ENCODE measurements around the gene ROCK1. TPM values are rescaled to one million over a fixed set of nuclear protein-coding genes. Genes with fewer than 3 reads are reported as not detected.

The ROCK1 gene
- total RNA-seq, 1 donor from 2014 or later, result 68.2 TPM

GRCh38 chr18:21090680-21091079 lies 20.9 kb downstream of the ROCK1 start:
- H3K4me3 Mint-ChIP-seq, result no peak overlapping the region
- no peaks in the 10 kb centered on the region for H3K27me3 Mint-ChIP-seq
- POLR2A ChIA-PET, result no interaction called here
- peaks cover 25% of the 10 kb centered on the region for H3K36me3 Mint-ChIP-seq (ENCODE audit: low read depth)
- DNase-seq, result no peak
- CTCF ChIA-PET, result no interaction called here
- intact Hi-C loops (cut with micrococcal nuclease), result no loop called here
- peaks cover 8% of the 10 kb centered on the region for H3K9me3 Mint-ChIP-seq
- H3K27ac Mint-ChIP-seq, result no peak overlapping the region
- ATAC-seq (ENCODE audit: low read depth), result no peak
- H3K4me1 Mint-ChIP-seq, result peaks cover 60% of the 10 kb centered on the region
- no peak for TF ChIP-seq CTCF (IDR thresholded peaks at IDR 0.05)

- Mint-ChIP-seq H3K27me3 (no peaks in the 10 kb centered on the region), H3K36me3 (ENCODE audit: low read depth) (peaks cover 39% of the 10 kb centered on the region), H3K4me3 (no peak overlapping the region), H3K27ac (no peak overlapping the region), H3K4me1 (peaks cover 74% of the 10 kb centered on the region), H3K9me3 (peaks cover 24% of the 10 kb centered on the region)
- DNase-seq, result no peak
- POLR2A ChIA-PET, result no interaction called here
- ATAC-seq (ENCODE audit: low read depth), result no peak
- CTCF ChIA-PET, result no interaction called here
- TF ChIP-seq CTCF (IDR thresholded peaks at IDR 0.05), result no peak
- intact Hi-C loops (cut with micrococcal nuclease), result no loop called here
These were observed 25.9 kb downstream of the ROCK1 start for GRCh38 chr18:21085579-21086166.

GRCh38 chr18:21084511-21085078 lies 27.0 kb downstream of the ROCK1 start:
- ChIA-PET POLR2A (no interaction called here), CTCF (no interaction called here)
- Mint-ChIP-seq H3K4me3 (no peak overlapping the region), H3K4me1 (peaks cover 73% of the 10 kb centered on the region), H3K36me3 (ENCODE audit: low read depth) (peaks cover 38% of the 10 kb centered on the region), H3K27me3 (no peaks in the 10 kb centered on the region), H3K9me3 (peaks cover 28% of the 10 kb centered on the region), H3K27ac (no peak overlapping the region)
- no peak for ATAC-seq (ENCODE audit: low read depth)
- intact Hi-C loops (cut with micrococcal nuclease), result no loop called here
- DNase-seq, result no peak
- TF ChIP-seq CTCF (IDR thresholded peaks at IDR 0.05), result no peak

GRCh38 chr18:21083017-21083416 lies 28.6 kb downstream of the ROCK1 start:
- H3K27ac Mint-ChIP-seq, result no peak overlapping the region
- peaks cover 83% of the 10 kb centered on the region for H3K4me1 Mint-ChIP-seq
- TF ChIP-seq CTCF (IDR thresholded peaks at IDR 0.05), result no peak
- H3K4me3 Mint-ChIP-seq, result no peak overlapping the region
- DNase-seq (no peak), ATAC-seq (ENCODE audit: low read depth) (no peak)
- peaks cover 36% of the 10 kb centered on the region for H3K36me3 Mint-ChIP-seq (ENCODE audit: low read depth)
- POLR2A ChIA-PET, result no interaction called here
- intact Hi-C loops (cut with micrococcal nuclease), result no loop called here
- peaks cover 28% of the 10 kb centered on the region for H3K9me3 Mint-ChIP-seq
- no peaks in the 10 kb centered on the region for H3K27me3 Mint-ChIP-seq
- CTCF ChIA-PET, result no interaction called here

- H3K4me1 Mint-ChIP-seq, result peaks cover 84% of the 10 kb centered on the region
- no peak overlapping the region for H3K27ac Mint-ChIP-seq
- DNase-seq, result no peak
These were observed 30.2 kb downstream of the ROCK1 start for GRCh38 chr18:21081426-21081825.

More at GRCh38 chr18:21081426-21081825, 30.2 kb downstream of the ROCK1 start:
- ChIA-PET POLR2A (no interaction called here), CTCF (no interaction called here)
- intact Hi-C loops (cut with micrococcal nuclease), result no loop called here
- TF ChIP-seq CTCF (IDR thresholded peaks at IDR 0.05), result no peak
- ATAC-seq (ENCODE audit: low read depth), result no peak
- Mint-ChIP-seq H3K27me3 (no peaks in the 10 kb centered on the region), H3K4me3 (no peak overlapping the region), H3K9me3 (peaks cover 20% of the 10 kb centered on the region), H3K36me3 (ENCODE audit: low read depth) (peaks cover 27% of the 10 kb centered on the region)
